NCI-H128 (cell line): ENCODE measurements around the gene FGF7.
"Not testable (repeated sequence)": the region's sequence is repeated elsewhere in the genome, so short reads cannot be mapped to it uniquely, and the experiment has no call there.

ENCODE experiments used
- DNase-seq: peaks from one replicate; lab custom pipeline; 2025; ENCODE audit not compliant: unreplicated experiment; lab: John Stamatoyannopoulos, UW

The FGF7 gene

DNA sequence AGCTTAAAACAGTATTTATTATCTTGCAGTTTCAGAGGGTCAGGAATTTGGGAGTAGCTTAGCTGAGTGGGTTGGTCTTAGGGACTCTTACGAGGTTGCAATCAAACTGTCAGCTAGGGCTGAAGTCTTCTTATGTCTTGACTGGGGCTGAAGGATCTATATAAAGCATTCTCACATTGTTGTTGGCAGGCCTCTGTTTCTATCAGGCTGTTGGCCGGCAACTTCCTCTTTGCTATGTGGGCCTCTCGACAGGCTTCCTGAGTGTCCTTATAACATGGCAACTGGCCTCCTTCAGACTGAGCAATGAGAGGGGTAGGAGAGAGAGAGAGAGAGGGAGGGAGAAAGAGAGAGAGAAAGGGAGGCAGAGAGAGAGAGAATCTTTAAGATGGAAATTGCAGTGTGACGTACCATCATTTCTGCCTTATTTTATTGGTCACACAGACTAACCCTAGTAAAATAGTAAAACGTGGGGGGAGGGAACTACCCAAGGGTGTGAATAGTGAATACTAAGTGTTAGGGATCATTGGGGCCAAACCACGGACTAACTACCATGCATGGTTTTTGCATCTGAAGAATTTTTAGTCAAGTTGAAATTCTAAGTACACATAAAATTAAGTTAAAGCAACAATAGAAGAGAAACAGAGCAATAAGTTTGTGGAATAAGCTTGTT lies 16.1 kb downstream of the FGF7 start:
- no peak for DNase-seq

DNA sequence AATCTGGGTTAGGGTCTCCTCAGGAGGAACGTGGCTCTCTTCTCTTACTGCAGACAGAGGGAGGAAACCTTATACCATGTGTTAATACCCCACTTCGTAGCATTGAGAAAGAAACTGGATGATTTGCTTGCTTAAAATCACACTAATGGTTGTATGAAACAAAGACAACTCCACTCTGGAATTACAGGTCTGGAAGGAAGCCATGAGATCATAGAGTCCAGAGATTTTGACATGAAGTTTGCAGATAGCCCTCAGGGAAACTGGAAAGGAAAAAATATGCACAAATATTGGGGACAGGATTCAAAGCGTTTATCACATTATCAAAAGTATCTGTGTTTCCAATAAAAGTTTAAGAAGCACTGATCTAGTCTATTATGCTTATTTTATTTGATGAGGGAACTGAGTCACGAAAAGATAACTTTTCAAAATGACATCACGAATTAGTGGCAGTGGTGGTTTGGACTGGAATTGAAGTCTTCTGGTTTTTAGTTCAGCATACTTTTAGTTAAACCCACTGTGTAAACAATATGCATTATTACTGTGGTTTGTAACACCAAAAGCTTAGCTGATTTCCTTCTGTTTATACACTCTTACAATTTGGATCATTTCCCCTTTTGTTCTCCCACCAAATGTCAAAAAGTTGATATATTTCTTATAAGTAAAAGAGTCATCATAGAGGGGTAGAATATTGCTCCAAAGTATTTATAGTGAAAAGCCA lies 16.8 kb downstream of the FGF7 start:
- no peak for DNase-seq

DNA sequence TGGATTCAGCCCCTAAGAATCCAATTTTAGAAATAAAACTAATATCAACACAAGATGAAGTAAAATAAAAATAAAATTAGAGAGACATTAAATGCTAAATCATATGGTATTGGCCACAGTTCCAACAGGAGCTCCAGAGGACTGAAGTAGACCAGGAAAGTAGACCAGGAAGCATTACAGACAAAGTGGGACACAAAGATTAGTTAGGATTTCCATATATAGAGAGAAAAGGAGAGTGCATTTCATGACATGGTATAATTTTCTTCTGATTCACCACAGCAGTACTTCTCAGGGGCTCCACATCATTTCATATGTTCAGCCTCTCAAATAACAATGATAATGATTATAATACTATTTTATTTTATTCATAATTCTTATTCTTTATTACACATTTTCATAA lies 18.3 kb downstream of the FGF7 start:
- DNase-seq: no peak

DNA sequence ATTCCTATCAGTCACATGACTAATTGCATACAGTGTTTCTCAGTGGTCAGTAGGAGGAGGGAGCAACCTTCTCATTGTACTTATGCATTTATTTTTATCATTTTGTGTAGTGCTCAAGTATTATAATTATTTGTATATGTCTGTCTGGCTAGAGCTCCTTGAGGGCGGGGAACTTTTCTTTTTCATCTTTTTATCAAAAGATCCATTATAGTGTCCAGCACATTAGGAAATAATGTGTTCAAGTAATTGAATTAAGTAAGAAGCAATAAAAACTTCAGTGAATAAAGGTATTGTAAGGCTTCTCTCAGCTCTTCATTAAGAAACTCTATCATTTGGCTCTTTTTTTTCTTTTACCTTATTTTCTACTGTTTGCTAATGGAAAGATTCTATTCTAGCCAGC lies 18.8 kb downstream of the FGF7 start:
- no peak for DNase-seq

- DNase-seq: no peak
Observed at GRCh38 chr15:49452595-49452994, 29.6 kb downstream of the FGF7 start.

DNA sequence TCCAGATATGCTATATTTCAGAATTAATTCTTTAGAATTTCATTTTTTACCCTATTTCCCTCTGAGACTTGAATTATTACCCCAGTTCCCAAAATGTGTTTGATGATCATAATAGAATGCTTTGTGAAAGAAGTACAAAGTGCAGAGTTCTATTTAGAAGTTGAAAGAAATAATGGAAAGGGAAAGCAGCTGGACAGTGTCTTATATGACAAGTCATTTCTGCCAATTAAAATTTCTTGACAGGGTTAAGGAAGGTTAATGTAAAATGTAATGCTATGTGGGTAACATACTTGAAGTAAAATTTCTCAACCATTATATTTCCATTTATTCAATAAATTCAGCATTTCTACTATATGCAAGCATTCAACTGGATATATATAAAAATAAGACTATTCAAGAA lies 33.1 kb downstream of the FGF7 start:
- DNase-seq: no peak

DNA sequence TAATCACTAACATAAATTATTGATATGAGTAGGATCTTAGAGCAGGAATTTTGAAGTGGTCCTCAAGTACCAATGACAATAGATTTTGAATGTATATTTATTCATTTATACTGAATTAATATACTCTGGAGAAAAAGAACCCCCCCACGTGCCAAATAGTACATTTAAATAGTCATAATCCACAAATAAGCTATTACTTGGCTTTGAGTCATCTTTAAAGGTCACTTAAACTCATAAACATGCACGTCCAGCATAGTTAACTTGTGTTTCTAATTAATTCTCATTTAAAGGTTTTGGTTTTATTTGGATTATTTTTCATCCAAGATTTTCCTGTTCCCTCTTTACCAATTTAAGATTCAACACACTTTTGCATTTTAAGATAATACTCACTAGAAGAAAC lies 35.1 kb downstream of the FGF7 start:
- DNase-seq: no peak

GRCh38 chr15:49460411-49460941 lies 37.4 kb downstream of the FGF7 start:
- DNase-seq: no peak

- no peak for DNase-seq
Observed at GRCh38 chr15:49462232-49462844, 39.3 kb downstream of the FGF7 start.

GRCh38 chr15:49464522-49464921 lies 41.5 kb downstream of the FGF7 start:
- no peak for DNase-seq

DNA sequence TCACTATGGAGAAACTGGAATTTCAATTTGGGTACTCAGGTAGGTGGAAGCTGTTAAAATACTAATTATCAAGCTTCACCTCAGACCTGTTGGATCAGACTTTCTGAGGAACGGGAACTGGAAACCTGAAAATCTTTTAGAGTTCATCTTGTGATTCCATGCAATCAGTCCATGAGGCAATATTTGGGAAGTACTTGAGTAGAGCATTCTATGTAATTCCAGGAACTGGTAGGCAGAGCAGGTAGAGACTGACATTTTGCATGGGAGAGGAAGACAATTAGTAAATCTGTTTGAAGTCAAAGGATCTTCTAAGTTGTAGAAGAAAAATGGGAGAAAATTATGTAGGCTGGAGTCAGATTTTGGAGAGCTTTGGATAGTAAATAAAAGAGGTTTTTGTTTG lies 43.1 kb downstream of the FGF7 start:
- no peak for DNase-seq

DNA sequence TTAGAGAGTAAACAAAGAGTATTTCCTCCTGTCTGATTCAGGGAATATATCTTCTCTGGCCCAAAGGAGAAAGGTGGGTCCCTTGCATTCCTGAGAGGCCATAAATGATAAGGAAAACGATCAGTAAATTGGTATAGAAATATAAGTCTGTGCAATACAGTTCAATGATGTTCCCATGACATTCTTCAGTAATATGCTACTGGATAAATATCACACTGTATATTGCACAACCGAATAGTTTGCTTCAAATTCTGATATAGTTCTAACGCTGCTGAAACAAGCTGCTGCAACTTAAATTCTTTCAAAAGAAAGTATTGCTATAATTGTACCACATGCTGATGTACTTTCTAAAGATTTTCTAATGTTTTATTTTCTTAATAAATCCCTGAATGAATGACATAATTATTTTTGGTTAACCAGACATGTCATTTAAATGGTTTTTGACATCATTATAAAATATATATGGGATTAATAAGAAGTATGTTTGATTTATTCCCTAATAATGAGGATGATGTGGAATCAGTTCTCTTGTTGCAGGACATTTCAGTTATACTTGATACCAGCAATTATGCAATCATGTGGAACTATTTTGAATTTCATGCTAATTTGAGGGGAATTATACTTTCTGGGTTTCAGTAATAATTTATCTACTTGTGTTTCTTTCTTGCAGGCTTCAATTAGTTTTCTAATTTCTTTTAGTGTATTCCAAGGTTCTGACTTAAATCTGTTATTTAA lies 44.9 kb downstream of the FGF7 start:
- DNase-seq: no peak

GRCh38 chr15:49468481-49468839 lies 45.4 kb downstream of the FGF7 start:
- DNase-seq: no peak

- not testable (repeated sequence) for DNase-seq
Observed at GRCh38 chr15:49471248-49471647, 48.2 kb downstream of the FGF7 start.

GRCh38 chr15:49471733-49472132 lies 48.7 kb downstream of the FGF7 start:
- no peak for DNase-seq

- DNase-seq: no peak
Observed at GRCh38 chr15:49472338-49472737, 49.3 kb downstream of the FGF7 start.

GRCh38 chr15:49473031-49473430 lies 50.0 kb downstream of the FGF7 start:
- DNase-seq: no peak

DNA sequence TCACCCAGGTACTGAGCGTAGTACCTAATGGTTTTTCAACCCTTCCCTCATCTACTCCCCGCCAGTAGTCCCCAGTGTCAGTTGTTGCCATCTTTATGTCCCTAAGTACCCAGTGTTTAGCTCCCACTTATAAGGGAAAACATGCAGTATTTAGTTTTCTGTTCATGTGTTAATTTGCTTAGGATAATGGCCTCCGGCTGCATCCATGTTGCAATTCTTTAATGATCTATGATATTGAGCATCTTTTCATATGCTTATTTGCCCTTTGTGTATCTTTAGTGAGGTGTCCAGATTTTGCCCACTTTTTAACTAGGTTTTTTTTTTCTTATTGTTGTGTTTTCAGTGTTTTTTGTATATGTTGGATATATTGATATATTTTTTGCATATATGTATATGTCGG lies 55.0 kb downstream of the FGF7 start:
- DNase-seq: not testable (repeated sequence)

DNA sequence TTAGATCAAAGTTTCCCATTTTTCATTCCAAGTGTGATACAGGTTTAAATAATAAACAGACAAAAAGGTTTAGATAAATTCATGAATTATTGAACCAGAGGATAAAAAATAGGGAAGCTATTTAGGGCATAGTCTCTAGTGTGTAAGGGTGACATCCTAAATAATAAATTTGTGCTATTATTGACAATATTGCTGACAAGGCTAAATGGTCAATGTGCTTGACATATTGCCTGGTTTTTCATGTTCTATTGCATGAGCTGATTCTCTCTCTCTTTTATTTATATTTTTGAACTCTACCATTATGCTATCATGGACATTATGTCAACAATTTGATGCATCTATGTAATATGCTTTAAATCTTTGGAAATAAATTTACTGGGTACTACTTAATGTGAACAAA lies 55.9 kb downstream of the FGF7 start:
- not testable (repeated sequence) for DNase-seq

GRCh38 chr15:49485401-49485800 lies 62.4 kb downstream of the FGF7 start:
- DNase-seq: not testable (repeated sequence)

DNA sequence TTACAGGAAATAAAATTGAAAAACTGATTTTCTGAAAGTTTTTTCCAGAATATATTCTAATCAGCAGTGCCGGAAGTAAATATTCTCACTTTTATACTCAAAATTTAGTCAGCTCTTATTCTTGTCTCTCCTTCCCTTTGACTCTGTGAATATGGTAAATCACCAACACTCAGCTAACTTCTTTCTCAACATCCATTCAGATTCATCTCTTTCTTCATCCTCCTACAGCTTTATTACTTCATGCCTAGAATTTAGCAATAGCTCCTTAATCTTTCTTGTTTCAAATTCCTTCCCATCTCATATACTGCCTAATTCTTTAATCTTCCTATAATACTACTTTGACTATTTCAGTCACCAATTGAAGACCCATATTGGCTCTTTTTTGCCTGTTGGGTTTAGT lies 67.9 kb downstream of the FGF7 start:
- no peak for DNase-seq

GRCh38 chr15:49492151-49492550 lies 69.1 kb downstream of the FGF7 start:
- no peak for DNase-seq
